GM12878 (cell line): Measurements from ENCODE around the gene MAST1. TPM values are rescaled to one million over a fixed set of nuclear protein-coding genes. Genes with fewer than 3 reads are reported as not detected.

Source experiments
- ATAC-seq: fragments of 200-7000 bp; cut with Tn5 transposase; 3 replicates; pipeline ENCODE4 v1.9.1; 2020; ENCODE audit warnings: mild to moderate bottlenecking, moderate library complexity
- BruUV-seq: library from RNA; stranded (reverse); fragments of 400-500 nt; replicated peaks from 2 replicates; lab custom pipeline; 2021; lab: Mats Ljungman, UMichigan
- CTCF ChIA-PET: fragments of 300-600 bp; sonication (Branson Sonifier 250); formaldehyde crosslinking; extraction: SDS; loops from one replicate; lab custom pipeline; 2021; ENCODE audit warnings: inconsistent platforms; lab: Yijun Ruan, JAX
- POLR2A ChIA-PET: fragments of 350-600 bp; formaldehyde crosslinking; extraction: SDS; loops from one replicate; lab custom pipeline; 2021; ENCODE audit warnings: inconsistent platforms; lab: Charles Lee
- RAD21 ChIA-PET: fragments of 300-600 bp; sonication (Branson Sonifier 250); formaldehyde crosslinking; loops from one replicate; lab custom pipeline; 2023; ENCODE audit warnings: antibody characterized with exemption; ENCODE audit not compliant: unreplicated experiment; lab: Charles Lee
- SMC1A ChIA-PET: fragments of 300-600 bp; sonication (Branson Sonifier 250); formaldehyde crosslinking; loops from one replicate; lab custom pipeline; 2023; ENCODE audit not compliant: unreplicated experiment, uncharacterized antibody; lab: Charles Lee
- DNase-seq: peaks from one replicate; pipeline ENCODE4 v3.0.0-alpha.2; 2011; ENCODE audit warnings: low read depth, low spot score
- FAIRE-seq: peaks from 3 replicates; lab custom pipeline; 2011; peaks lifted over from hg19 to GRCh38; lab: Jason Lieb, UNC
- H2AFZ ChIP-seq: 2 replicates; pipeline ENCODE4 v1.6.0; 2011; ENCODE audit warnings: low read depth, low read length, control low read depth; ENCODE audit not compliant: control insufficient read depth
- H3K27ac ChIP-seq: 2 replicates; pipeline ENCODE4 v1.5.1; 2011; ENCODE audit warnings: control low read depth; ENCODE audit not compliant: control insufficient read depth, insufficient read depth
- H3K27me3 ChIP-seq, 2 experiments: replicated peaks in 1 of 2; 2 replicates each; pipeline versions ENCODE4 v1.6.0 to v1.6.1; 2011; ENCODE audit warnings: low read length in 1 of 2; ENCODE audit not compliant: control insufficient read depth in 2 of 2, insufficient read depth in 2 of 2
- H3K36me3 ChIP-seq, 2 experiments: 2 replicates each; pipeline ENCODE4 v1.5.1; 2011; ENCODE audit warnings: low read length in 1 of 2; ENCODE audit not compliant: control insufficient read depth in 2 of 2, insufficient read depth in 2 of 2
- H3K4me1 ChIP-seq: 2 replicates; pipeline ENCODE4 v1.6.1; 2011; ENCODE audit warnings: mild to moderate bottlenecking, low read length, moderate library complexity, mixed read lengths; ENCODE audit not compliant: control insufficient read depth, insufficient read depth
- H3K4me2 ChIP-seq: 2 replicates; pipeline ENCODE4 v1.6.0; 2011; ENCODE audit warnings: control low read depth; ENCODE audit not compliant: control insufficient read depth, insufficient read depth
- H3K4me3 ChIP-seq: fragments of 200-600 bp; sonication (generic); 2 replicates; pipeline ENCODE4 v1.5.1; 2016
- H3K79me2 ChIP-seq: 2 replicates; pipeline ENCODE4 v1.6.0; 2011; ENCODE audit warnings: low read length; ENCODE audit not compliant: control insufficient read depth, insufficient read depth
- H3K9ac ChIP-seq: 2 replicates; pipeline ENCODE4 v1.8.0; 2011; ENCODE audit warnings: low read length, control low read depth, mixed read lengths; ENCODE audit not compliant: control insufficient read depth, insufficient read depth
- H3K9me3 ChIP-seq: replicated peaks from 3 replicates; pipeline ENCODE4 v1.5.1; 2011; ENCODE audit warnings: mild to moderate bottlenecking, low read length; ENCODE audit not compliant: control insufficient read depth, insufficient read depth
- H4K20me1 ChIP-seq: 2 replicates; pipeline ENCODE4 v1.6.0; 2011; ENCODE audit not compliant: control insufficient read depth, insufficient read depth
- CTCF ChIP-seq, 3 experiments: IDR thresholded peaks in 2 of 3; conservative IDR thresholded peaks in 1 of 3; 2 replicates each; pipeline ENCODE4 v1.5.1; 2011; ENCODE audit warnings: low read depth in 3 of 3, low read length in 3 of 3, mild to moderate bottlenecking in 3 of 3, control low read depth in 2 of 3, moderate library complexity in 2 of 3, inconsistent platforms in 1 of 3, mixed read lengths in 1 of 3; ENCODE audit not compliant: control insufficient read depth in 2 of 3, insufficient read depth in 1 of 3; ENCODE audit errors: extremely low read depth in 1 of 3
- HCFC1 ChIP-seq: fragments of 150-350 bp; IDR thresholded peaks from 2 replicates; pipeline ENCODE4 v1.6.1; 2014; ENCODE audit warnings: low read length
- IRF5 ChIP-seq: fragments of 450-650 bp; IDR thresholded peaks from 2 replicates; pipeline ENCODE4 v1.6.1; 2017; ENCODE audit warnings: borderline replicate concordance
- LARP7 ChIP-seq: fragments of 450-650 bp; IDR thresholded peaks from 2 replicates; pipeline ENCODE4 v1.6.1; 2017; ENCODE audit warnings: mild to moderate bottlenecking
- MXI1 ChIP-seq: fragments of 150-350 bp; IDR thresholded peaks from 2 replicates; pipeline ENCODE4 v1.6.1; 2011; ENCODE audit warnings: low read depth, mild to moderate bottlenecking, inconsistent platforms, low read length, improper control_type of control experiment
- NR2F1 ChIP-seq: fragments of 450-650 bp; conservative IDR thresholded peaks from 2 replicates; pipeline ENCODE4 v1.6.1; 2017; ENCODE audit warnings: mild to moderate bottlenecking
- PML ChIP-seq: IDR thresholded peaks from 2 replicates; pipeline ENCODE4 v1.6.1; 2012; ENCODE audit warnings: low read length, inconsistent platforms
- RAD21 ChIP-seq: IDR thresholded peaks from 2 replicates; pipeline ENCODE4 v1.6.1; 2011; ENCODE audit warnings: mild to moderate bottlenecking, low read depth, low read length, moderate library complexity; ENCODE audit not compliant: insufficient read depth
- RB1 ChIP-seq: fragments of 450-650 bp; formaldehyde crosslinking; IDR thresholded peaks from 2 replicates; pipeline ENCODE4 v1.6.1; 2017; ENCODE audit warnings: mild to moderate bottlenecking, borderline replicate concordance
- REST ChIP-seq: IDR thresholded peaks from 2 replicates; pipeline ENCODE4 v1.6.1; 2012; ENCODE audit warnings: mild to moderate bottlenecking, low read depth, low read length
- TCF7 ChIP-seq: IDR thresholded peaks from 2 replicates; pipeline ENCODE4 v1.6.1; 2014; ENCODE audit warnings: antibody characterized with exemption, borderline replicate concordance
- USF1 ChIP-seq: IDR thresholded peaks from 2 replicates; pipeline ENCODE4 v1.6.1; 2011; ENCODE audit warnings: borderline replicate concordance, low read depth, mild to moderate bottlenecking, moderate library complexity, mixed read lengths, low read length; ENCODE audit not compliant: insufficient read depth; ENCODE audit errors: extremely low read length
- YY1 ChIP-seq: IDR thresholded peaks from 2 replicates; pipeline ENCODE4 v1.6.1; 2011; ENCODE audit warnings: low read depth, mild to moderate bottlenecking, low read length
- WGBS: methylation state at CpG from one replicate; pipeline ENCODE4 v1.1.6; 2016; ENCODE audit warnings: low lambda C conversion rate; ENCODE audit not compliant: insufficient replicate concordance, insufficient coverage; ENCODE audit errors: missing lambda C conversion rate; 5-methylcytosine and 5-hydroxymethylcytosine counted together
- in situ Hi-C: fragments of 300-500 bp; cut with MboI; formaldehyde crosslinking; loops from 9 replicates; pipeline ENCODE4 v1.14.3; 2018; ENCODE audit warnings: mixed read lengths
- intact Hi-C: fragments of 100-400 bp; cut with micrococcal nuclease; formaldehyde crosslinking; loops from one replicate; pipeline ENCODE4 v1.14.2; 2022; ENCODE audit not compliant: unreplicated experiment
- polyA plus RNA-seq, 11 experiments: library from polyadenylated mRNA; depleted of rRNA in 4 of 11; unstranded in 6 of 11; stranded (reverse) in 5 of 11; fragments of >200 nt; fragmentation: Nextera tagmentation in 4 of 11; fragmentation: Illumina TruSeq in 1 of 11; extraction: Ambion mirVana in 4 of 11; extraction: Trizol in 1 of 11; gene quantifications; 1 replicate in 1 of 11; 2 replicates in 10 of 11; pipeline versions ENCODE4 v1.2.1 to v1.2.3, GENCODE V29; 2011 to 2016; ENCODE audit warnings: inconsistent platforms in 2 of 11, missing spikeins in 2 of 11, low read depth in 1 of 11
- total RNA-seq, 4 experiments: library from RNA; depleted of rRNA in 3 of 4; stranded (reverse); fragments of >200 nt in 3 of 4; fragmentation: Illumina TruSeq in 1 of 4; extraction: Trizol in 1 of 4; gene quantifications; 2 replicates each; pipeline versions ENCODE4 v1.2.1 to v1.2.3, GENCODE V29; 2013 to 2021

Gene MAST1
- total and polyA plus RNA-seq, 10 of the 15 experiments (the other 5 are each of a cell fraction or from before 2014, with no cell fraction given) = 0.08 to 0.79 (median 0.44) TPM; not detected in 1

GRCh38 chr19:12847159-12848139 is 9.1 kb downstream of the MAST1 start:
- WGBS = 18% methylated on average over 60 of the region's 69 CpGs
- H3K36me3 ChIP-seq = no peaks in the 10 kb centered on the region
- ChIA-PET POLR2A (interaction anchor here (0.5 to 1.1 kb wide), 3 partner anchors 23 to 80 kb away, joined by 3 to 7 read pairs (median 6); no protein-coding TSS in a partner anchor), CTCF (interaction anchor here (0.6 to 10.1 kb wide), 48 partner anchors 9 to 440 kb away, joined by 3 to 235 read pairs (median 4); partner anchors contain the start of genes CALR, DNASE2, FBXW9 and HOOK2), RAD21 (interaction anchor here (0.7 to 2.5 kb wide), 14 partner anchors 13 to 90 kb away, joined by 3 to 76 read pairs (median 4); partner anchors contain the start of genes GCDH and RNASEH2A), SMC1A (interaction anchor here (0.6 to 2.4 kb wide), 17 partner anchors 17 to 185 kb away, joined by 3 to 17 read pairs (median 3); partner anchors contain the start of genes JUNB, RNASEH2A and THSD8)
- H3K9ac ChIP-seq = no peak overlapping the region
- H3K4me2 ChIP-seq = peak overlapping the region; percentile 71
- H3K79me2 ChIP-seq = no peaks in the 10 kb centered on the region
- H4K20me1 ChIP-seq = no peaks in the 10 kb centered on the region
- no peaks in the 10 kb centered on the region; the same call in 1 of the 2 replicates for H3K4me1 ChIP-seq
- ATAC-seq (peak; percentile 100), FAIRE-seq (no peak), DNase-seq (no peak)
- in situ Hi-C loops (loop anchor here (5.0 kb wide), 1 partner anchor 80 kb away; no protein-coding TSS in a partner anchor), intact Hi-C loops (loop anchor here (1.0 kb wide), 2 partner anchors 81 to 87 kb away; no protein-coding TSS in a partner anchor)
- no peak overlapping the region for H3K4me3 ChIP-seq
- BruUV-seq = no TSS peak
- H2AFZ ChIP-seq = peak overlapping the region; percentile 79
- H3K27ac ChIP-seq = no peak overlapping the region
- no peaks in the 10 kb centered on the region for H3K9me3 ChIP-seq
- H3K27me3 ChIP-seq = no peaks in the 10 kb centered on the region; a peak in 1 of 4 replicates
- peak; percentile 35; the same call in 1 of the 2 replicates for TF ChIP-seq HCFC1
- no peak for TF ChIP-seq PML
- TF ChIP-seq USF1 = peak; percentile 60
- 0 out of 2 replicates have a peak, but pooled peaks have one; percentile 26 for TF ChIP-seq REST
- TF ChIP-seq NR2F1 = peak; percentile 51; the same call in 1 of the 2 replicates
- no peak for TF ChIP-seq IRF5
- TF ChIP-seq RB1 = no peak
- peak; percentile 78 for TF ChIP-seq YY1
- peak; percentile 74; the same call in 1 of the 2 replicates for TF ChIP-seq LARP7
- peak; percentile 88 for TF ChIP-seq RAD21
- TF ChIP-seq MXI1 = peak; percentile 32; the same call in 1 of the 2 replicates
- TF ChIP-seq CTCF (IDR thresholded peaks at IDR 0.05 in 2 of 3, conservative IDR thresholded peaks at IDR 0.05 in 1 of 3; ENCODE audit: control insufficient read depth in 2 of 3, extremely low read depth in 1 of 3, insufficient read depth in 1 of 3, low read depth in 3 of 3, low read length in 3 of 3) = peak; percentile 92 to 98 (median 97); a peak in 5 of 6 replicates
- no peak for TF ChIP-seq TCF7
